GM06990 (cell line): Measurements from ENCODE around the gene CAMK1D.

Source experiments
- DNase-seq: peaks from one replicate; pipeline ENCODE4 v3.0.0-alpha.2; 2011; ENCODE audit not compliant: insufficient read length; ENCODE audit errors: extremely low read depth
- H3K27me3 ChIP-seq: replicated peaks from 2 replicates; pipeline ENCODE4 v1.6.0; 2011; ENCODE audit warnings: low read length; ENCODE audit not compliant: control insufficient read depth, insufficient read depth
- H3K36me3 ChIP-seq: 2 replicates; pipeline ENCODE4 v1.5.1; 2011; ENCODE audit warnings: low read length; ENCODE audit not compliant: control insufficient read depth, insufficient read depth
- H3K4me3 ChIP-seq: replicated peaks from 2 replicates; pipeline ENCODE4 v1.5.1; 2011; ENCODE audit warnings: low read depth, mild to moderate bottlenecking, control low read depth, low read length
- TF ChIP-seq, protein P1 (sequence below): IDR thresholded peaks from 2 replicates; pipeline ENCODE4 v1.5.1; 2011; ENCODE audit warnings: low read length, control low read depth, mild to moderate bottlenecking, inconsistent platforms; ENCODE audit not compliant: insufficient read depth, poor library complexity, severe bottlenecking

The CAMK1D gene

DNA sequence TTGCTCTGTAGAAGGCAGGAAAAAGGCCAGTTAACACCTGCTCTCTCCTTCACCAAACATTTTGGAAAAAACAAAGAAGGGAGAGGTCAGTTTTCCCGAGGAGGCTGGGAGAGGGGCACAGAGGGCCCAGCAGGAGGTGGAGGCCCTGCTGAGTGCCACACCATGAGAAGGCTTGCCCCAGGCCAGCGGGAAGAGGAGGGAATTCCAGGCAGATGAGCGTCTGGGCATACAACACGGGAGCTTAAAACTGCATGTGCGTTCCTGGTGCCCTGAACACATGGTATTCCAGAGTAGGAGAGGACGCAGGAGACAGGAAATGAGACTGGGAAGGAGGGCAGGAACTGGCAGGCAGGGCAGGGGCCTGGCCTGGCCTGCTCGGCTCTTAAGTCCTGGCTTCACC, 469.7 kb downstream of the CAMK1D start:
- TF ChIP-seq, protein P1, sequence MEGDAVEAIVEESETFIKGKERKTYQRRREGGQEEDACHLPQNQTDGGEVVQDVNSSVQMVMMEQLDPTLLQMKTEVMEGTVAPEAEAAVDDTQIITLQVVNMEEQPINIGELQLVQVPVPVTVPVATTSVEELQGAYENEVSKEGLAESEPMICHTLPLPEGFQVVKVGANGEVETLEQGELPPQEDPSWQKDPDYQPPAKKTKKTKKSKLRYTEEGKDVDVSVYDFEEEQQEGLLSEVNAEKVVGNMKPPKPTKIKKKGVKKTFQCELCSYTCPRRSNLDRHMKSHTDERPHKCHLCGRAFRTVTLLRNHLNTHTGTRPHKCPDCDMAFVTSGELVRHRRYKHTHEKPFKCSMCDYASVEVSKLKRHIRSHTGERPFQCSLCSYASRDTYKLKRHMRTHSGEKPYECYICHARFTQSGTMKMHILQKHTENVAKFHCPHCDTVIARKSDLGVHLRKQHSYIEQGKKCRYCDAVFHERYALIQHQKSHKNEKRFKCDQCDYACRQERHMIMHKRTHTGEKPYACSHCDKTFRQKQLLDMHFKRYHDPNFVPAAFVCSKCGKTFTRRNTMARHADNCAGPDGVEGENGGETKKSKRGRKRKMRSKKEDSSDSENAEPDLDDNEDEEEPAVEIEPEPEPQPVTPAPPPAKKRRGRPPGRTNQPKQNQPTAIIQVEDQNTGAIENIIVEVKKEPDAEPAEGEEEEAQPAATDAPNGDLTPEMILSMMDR, result no peak
- no peak for DNase-seq
- no peaks in the 10 kb centered on the region for H3K27me3 ChIP-seq
- peaks cover 1% of the 10 kb centered on the region for H3K36me3 ChIP-seq
- H3K4me3 ChIP-seq, result no peak overlapping the region

DNA sequence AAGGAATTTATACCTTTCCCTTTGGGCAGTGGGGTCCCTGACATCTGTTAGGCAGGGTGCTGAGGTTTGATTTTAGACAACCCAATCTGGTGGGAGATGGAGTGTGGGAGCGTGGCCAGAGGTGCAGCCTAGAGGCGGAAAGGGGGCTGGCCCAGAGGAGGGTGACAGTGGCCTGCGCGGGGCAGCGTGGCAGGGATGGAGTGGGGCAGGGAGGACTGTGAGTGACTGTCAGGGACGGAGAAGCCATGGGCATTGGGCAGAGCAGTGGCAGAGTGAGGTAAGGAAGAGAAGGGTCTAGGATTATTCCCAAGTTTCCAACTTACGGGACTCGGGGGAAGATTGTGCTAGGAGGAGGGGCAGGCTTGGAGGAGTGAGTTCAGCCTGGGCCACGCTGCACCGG, 470.3 kb downstream of the CAMK1D start:
- TF ChIP-seq, protein P1, result no peak
- H3K4me3 ChIP-seq, result no peak overlapping the region
- H3K27me3 ChIP-seq, result no peaks in the 10 kb centered on the region
- no peak for DNase-seq
- H3K36me3 ChIP-seq, result peaks cover 1% of the 10 kb centered on the region

DNA sequence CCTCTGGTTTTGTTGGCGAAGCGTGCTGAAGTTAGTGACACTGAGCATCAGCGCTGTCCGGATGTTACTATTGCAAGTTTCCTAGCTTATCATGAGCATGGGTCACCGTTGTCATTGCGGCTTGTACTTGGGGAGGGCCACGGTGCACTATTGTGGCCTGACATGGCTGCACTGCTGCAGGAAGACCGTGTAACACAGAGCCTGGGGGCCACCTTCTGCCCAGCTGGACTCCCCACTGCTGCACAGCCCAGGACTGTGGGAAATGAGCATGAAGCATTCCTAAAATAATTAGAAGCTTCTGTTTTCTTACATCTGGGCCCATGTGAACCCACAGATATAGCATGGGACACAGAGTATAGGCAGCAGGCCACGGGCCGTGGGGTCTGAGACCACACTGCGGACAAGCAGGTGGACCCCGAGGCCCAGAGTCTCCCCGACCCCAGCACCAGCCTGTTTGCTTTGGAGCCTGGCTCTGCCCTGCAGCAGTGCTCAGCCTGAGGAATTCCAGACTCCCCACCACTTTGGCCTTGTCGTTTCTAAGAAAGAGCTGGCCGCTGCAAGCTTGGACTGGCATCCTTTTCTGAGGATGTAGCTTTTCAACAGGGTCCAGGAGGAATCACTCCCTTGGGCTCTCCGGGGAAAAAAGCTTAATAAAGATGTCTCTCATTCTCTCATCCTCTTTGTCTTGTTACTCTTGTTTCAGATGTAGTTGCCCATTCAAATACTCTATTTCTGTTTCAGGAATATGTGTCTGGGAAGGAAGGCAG, 473.0 kb downstream of the CAMK1D start:
- no peak overlapping the region for H3K4me3 ChIP-seq
- TF ChIP-seq, protein P1, result no peak
- peaks cover 2% of the 10 kb centered on the region for H3K36me3 ChIP-seq
- no peak for DNase-seq
- H3K27me3 ChIP-seq, result no peaks in the 10 kb centered on the region

DNA sequence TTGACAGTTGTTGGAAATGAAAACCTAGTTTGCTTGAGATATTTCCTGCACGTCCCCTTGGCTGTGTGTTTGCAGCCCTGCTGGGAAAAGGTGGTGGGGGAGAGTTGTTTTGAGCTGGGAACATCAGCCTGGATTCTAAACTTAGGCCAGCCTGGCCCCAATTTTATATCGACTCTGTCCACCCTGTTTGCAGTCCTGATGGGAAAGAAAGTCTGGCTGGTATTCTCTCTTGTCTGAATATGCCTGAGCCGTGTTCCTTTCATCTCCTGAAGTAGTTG, 473.5 kb downstream of the CAMK1D start:
- TF ChIP-seq, protein P1, result no peak
- DNase-seq, result no peak
- no peaks in the 10 kb centered on the region for H3K27me3 ChIP-seq
- peaks cover 2% of the 10 kb centered on the region for H3K36me3 ChIP-seq
- H3K4me3 ChIP-seq, result no peak overlapping the region

DNA sequence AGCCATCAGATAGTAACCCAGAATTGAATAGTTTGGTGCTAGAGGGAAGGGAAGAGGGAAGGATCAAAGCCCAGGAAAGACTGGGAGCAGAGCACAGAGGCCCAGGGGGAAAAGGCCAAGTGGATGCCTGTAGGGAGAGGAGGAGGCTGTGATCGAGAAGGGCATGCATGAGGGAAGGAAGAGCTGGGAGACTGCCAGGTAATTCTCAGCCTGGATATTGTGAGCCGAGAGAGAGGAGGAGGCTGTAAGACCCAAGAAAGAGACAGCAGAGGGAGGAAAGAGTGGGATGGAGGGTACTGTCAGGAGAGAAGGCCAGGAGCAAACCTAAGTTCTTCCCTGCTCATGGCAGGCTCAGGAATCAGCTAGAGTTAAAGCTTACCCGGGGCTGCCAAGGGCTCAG, 474.0 kb downstream of the CAMK1D start:
- TF ChIP-seq, protein P1, result no peak
- Histone ChIP-seq H3K4me3 (no peak overlapping the region), H3K27me3 (no peaks in the 10 kb centered on the region)

More for the DNA sequence above, 474.0 kb downstream of the CAMK1D start:
- H3K36me3 ChIP-seq, result peaks cover 2% of the 10 kb centered on the region
- no peak for DNase-seq
